HepG2 (cell line): ENCODE data around the gene HSD3B7. TPM values are rescaled to one million over a fixed set of nuclear protein-coding genes. Genes with fewer than 3 reads are reported as not detected.

ENCODE experiments used
- ARNT2 ChIP-seq: sonication (generic); formaldehyde crosslinking; IDR thresholded peaks from 2 replicates; pipeline ENCODE4 v1.8.0; 2022; ENCODE audit warnings: mild to moderate bottlenecking, low read depth, missing genetic modification reagents, moderate library complexity
- CREM ChIP-seq, 2 experiments: sonication (generic) in 1 of 2; formaldehyde crosslinking in 1 of 2; IDR thresholded peaks; 2 replicates each; pipeline versions ENCODE4 v1.4.0 to v1.6.1; 2016 to 2020; ENCODE audit warnings: antibody characterized with exemption in 1 of 2, mild to moderate bottlenecking in 1 of 2, missing genetic modification reagents in 1 of 2
- MAFK ChIP-seq, 2 experiments: IDR thresholded peaks in 1 of 2; conservative IDR thresholded peaks in 1 of 2; 2 replicates each; pipeline ENCODE4 v1.6.1; 2011; ENCODE audit warnings: improper control_type of control experiment in 2 of 2, low read length in 2 of 2
- MIER2 ChIP-seq: IDR thresholded peaks from 2 replicates; pipeline ENCODE4 v1.6.1; 2016; ENCODE audit warnings: missing biosample characterization, missing genetic modification reagents
- PCBP1 ChIP-seq: fragments of 200-400 bp; formaldehyde crosslinking; IDR thresholded peaks from 2 replicates; pipeline ENCODE4 v1.6.1; 2017; ENCODE audit warnings: mild to moderate bottlenecking, low read depth, low read length, borderline replicate concordance
- RAD51 ChIP-seq: fragments of 450-650 bp; IDR thresholded peaks from 2 replicates; pipeline ENCODE4 v1.6.1; 2016; ENCODE audit warnings: borderline replicate concordance
- REL ChIP-seq: sonication (generic); formaldehyde crosslinking; conservative IDR thresholded peaks from 2 replicates; pipeline ENCODE4 v1.8.0; 2022; ENCODE audit warnings: mild to moderate bottlenecking, missing genetic modification reagents, moderate library complexity
- RFX5 ChIP-seq: IDR thresholded peaks from 2 replicates; pipeline ENCODE4 v1.6.1; 2011; ENCODE audit warnings: low read depth, low read length, improper control_type of control experiment
- SYNCRIP ChIP-seq: fragments of 200-400 bp; formaldehyde crosslinking; IDR thresholded peaks from 2 replicates; pipeline ENCODE4 v1.6.1; 2018; ENCODE audit warnings: mild to moderate bottlenecking, low read depth, low read length; ENCODE audit not compliant: insufficient read depth
- TIGD3 ChIP-seq: sonication (generic); formaldehyde crosslinking; IDR thresholded peaks from 2 replicates; pipeline ENCODE4 v1.5.1; 2020; ENCODE audit warnings: mild to moderate bottlenecking, missing genetic modification reagents, borderline replicate concordance
- ZFY ChIP-seq: sonication (generic); formaldehyde crosslinking; IDR thresholded peaks from 2 replicates; pipeline ENCODE4 v1.4.0; 2020; ENCODE audit warnings: missing genetic modification reagents
- ZKSCAN5 ChIP-seq: sonication (generic); formaldehyde crosslinking; IDR thresholded peaks from 2 replicates; pipeline ENCODE4 v1.5.1; 2020; ENCODE audit warnings: mild to moderate bottlenecking, missing genetic modification reagents
- ZNF230 ChIP-seq: sonication (generic); formaldehyde crosslinking; IDR thresholded peaks from 2 replicates; pipeline ENCODE4 v1.4.0; 2020; ENCODE audit warnings: mild to moderate bottlenecking, missing genetic modification reagents
- ZNF317 ChIP-seq: sonication (generic); formaldehyde crosslinking; IDR thresholded peaks from 2 replicates; pipeline ENCODE4 v1.5.0; 2020; ENCODE audit warnings: mild to moderate bottlenecking, missing genetic modification reagents
- ZNF432 ChIP-seq: sonication (generic); formaldehyde crosslinking; IDR thresholded peaks from 2 replicates; pipeline ENCODE4 v1.5.0; 2020; ENCODE audit warnings: missing genetic modification reagents, mild to moderate bottlenecking, borderline replicate concordance
- ZNF616 ChIP-seq: sonication (generic); formaldehyde crosslinking; IDR thresholded peaks from 2 replicates; pipeline ENCODE4 v1.5.0; 2020; ENCODE audit warnings: low read depth, mild to moderate bottlenecking, missing genetic modification reagents
- ZNF672 ChIP-seq: sonication (generic); formaldehyde crosslinking; IDR thresholded peaks from 2 replicates; pipeline ENCODE4 v1.8.1; 2022; ENCODE audit warnings: missing genetic modification reagents
- ZNF691 ChIP-seq: sonication (generic); formaldehyde crosslinking; IDR thresholded peaks from 2 replicates; pipeline ENCODE4 v1.4.0; 2020; ENCODE audit warnings: missing genetic modification reagents, low read depth, mild to moderate bottlenecking, borderline replicate concordance
- ZNF883 ChIP-seq: sonication (generic); formaldehyde crosslinking; IDR thresholded peaks from 2 replicates; pipeline ENCODE4 v1.5.1; 2020; ENCODE audit warnings: mild to moderate bottlenecking, missing genetic modification reagents; ENCODE audit errors: not compliant biosample characterization
- polyA plus RNA-seq, 8 experiments: library from polyadenylated mRNA; depleted of rRNA in 3 of 8; stranded (reverse) in 7 of 8; unstranded in 1 of 8; fragments of >200 nt; fragmentation: Illumina TruSeq in 4 of 8; extraction: Trizol in 4 of 8; gene quantifications; 2 replicates each; pipeline versions ENCODE4 v1.2.1 to v1.2.3, GENCODE V29; 2011 to 2016; ENCODE audit warnings: low read depth in 4 of 8, missing spikeins in 1 of 8, mixed read lengths in 1 of 8; ENCODE audit not compliant: insufficient read depth in 1 of 8
- total RNA-seq, 5 experiments: library from RNA; depleted of rRNA; stranded (reverse); fragments of >200 nt; fragmentation: Illumina TruSeq; extraction: Trizol; gene quantifications; 2 replicates each; pipeline ENCODE4 v1.2.3, GENCODE V29; 2016; ENCODE audit warnings: low read depth in 1 of 5
- TF ChIP-seq, protein P1 (sequence below): sonication (generic); formaldehyde crosslinking; IDR thresholded peaks from 2 replicates; pipeline ENCODE4 v1.5.0; 2020; ENCODE audit warnings: mild to moderate bottlenecking, missing genetic modification reagents, borderline replicate concordance
- TF ChIP-seq, protein P2 (sequence below): sonication (generic); formaldehyde crosslinking; IDR thresholded peaks from 2 replicates; pipeline ENCODE4 v1.4.0; 2020; ENCODE audit warnings: missing genetic modification reagents, borderline replicate concordance
- TF ChIP-seq, protein P3 (sequence below): IDR thresholded peaks from 2 replicates; pipeline ENCODE4 v1.6.1; 2016; ENCODE audit warnings: low read depth, control low read depth

Gene HSD3B7
- total and polyA plus RNA-seq, 2 of the 13 experiments (the other 11 are each of a cell fraction or from before 2014, with no cell fraction given) = 32.9 to 69.7 TPM

GRCh38 chr16:30957456-30958174, 27.4 kb upstream of the HSD3B7 start, which contains the start of gene SETD1A (continued):
- TF ChIP-seq, protein P1, sequence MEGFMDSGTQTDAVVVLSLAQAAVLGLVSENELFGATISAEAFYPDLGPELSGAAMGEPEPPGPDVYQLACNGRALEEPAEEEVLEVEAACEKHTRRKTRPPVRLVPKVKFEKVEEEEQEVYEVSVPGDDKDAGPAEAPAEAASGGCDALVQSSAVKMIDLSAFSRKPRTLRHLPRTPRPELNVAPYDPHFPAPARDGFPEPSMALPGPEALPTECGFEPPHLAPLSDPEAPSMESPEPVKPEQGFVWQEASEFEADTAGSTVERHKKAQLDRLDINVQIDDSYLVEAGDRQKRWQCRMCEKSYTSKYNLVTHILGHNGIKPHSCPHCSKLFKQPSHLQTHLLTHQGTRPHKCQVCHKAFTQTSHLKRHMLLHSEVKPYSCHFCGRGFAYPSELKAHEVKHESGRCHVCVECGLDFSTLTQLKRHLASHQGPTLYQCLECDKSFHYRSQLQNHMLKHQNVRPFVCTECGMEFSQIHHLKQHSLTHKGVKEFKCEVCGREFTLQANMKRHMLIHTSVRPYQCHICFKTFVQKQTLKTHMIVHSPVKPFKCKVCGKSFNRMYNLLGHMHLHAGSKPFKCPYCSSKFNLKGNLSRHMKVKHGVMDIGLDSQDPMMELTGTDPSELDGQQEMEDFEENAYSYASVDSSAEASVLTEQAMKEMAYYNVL (CRISPR knock-in tag) = peak; percentile 10; the same call in 1 of the 2 replicates
- TF ChIP-seq SYNCRIP (no peak), ZKSCAN5 (CRISPR knock-in tag) (no peak), ZNF672 (CRISPR knock-in tag) (no peak), ZFY (peak; percentile 82), ZNF616 (no peak), MIER2 (CRISPR knock-in tag) (0 out of 2 replicates have a peak, but pooled peaks have one; percentile 16), RFX5 (no peak), ZNF691 (CRISPR knock-in tag) (peak; percentile 29; the same call in 1 of the 2 replicates), ZNF317 (no peak; the same call in 1 of the 2 replicates), ARNT2 (CRISPR knock-in tag) (no peak; the same call in 1 of the 2 replicates), ZNF883 (CRISPR knock-in tag) (peak; percentile 78), ZNF432 (CRISPR knock-in tag) (no peak), REL (CRISPR knock-in tag) (no peak), CREM (IDR thresholded peaks at IDR 0.05) (peak; percentile 87), CREM (CRISPR knock-in tag; IDR thresholded peaks at IDR 0.05) (no peak), PCBP1 (peak; percentile 91), RAD51 (no peak), ZNF230 (CRISPR knock-in tag) (peak; percentile 84; the same call in 1 of the 2 replicates), TIGD3 (peak; percentile 65; the same call in 1 of the 2 replicates), MAFK (conservative IDR thresholded peaks at IDR 0.05 in 1 of 2, IDR thresholded peaks at IDR 0.05 in 1 of 2; ENCODE audit: low read length in 2 of 2) (0 out of 4 replicates have a peak, but pooled peaks of 1 of the 2 experiments have one; percentile 2)
- TF ChIP-seq, protein P2, sequence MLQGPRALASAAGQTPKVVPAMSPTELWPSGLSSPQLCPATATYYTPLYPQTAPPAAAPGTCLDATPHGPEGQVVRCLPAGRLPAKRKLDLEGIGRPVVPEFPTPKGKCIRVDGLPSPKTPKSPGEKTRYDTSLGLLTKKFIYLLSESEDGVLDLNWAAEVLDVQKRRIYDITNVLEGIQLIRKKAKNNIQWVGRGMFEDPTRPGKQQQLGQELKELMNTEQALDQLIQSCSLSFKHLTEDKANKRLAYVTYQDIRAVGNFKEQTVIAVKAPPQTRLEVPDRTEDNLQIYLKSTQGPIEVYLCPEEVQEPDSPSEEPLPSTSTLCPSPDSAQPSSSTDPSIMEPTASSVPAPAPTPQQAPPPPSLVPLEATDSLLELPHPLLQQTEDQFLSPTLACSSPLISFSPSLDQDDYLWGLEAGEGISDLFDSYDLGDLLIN (CRISPR knock-in tag) = no peak
- TF ChIP-seq, protein P3, sequence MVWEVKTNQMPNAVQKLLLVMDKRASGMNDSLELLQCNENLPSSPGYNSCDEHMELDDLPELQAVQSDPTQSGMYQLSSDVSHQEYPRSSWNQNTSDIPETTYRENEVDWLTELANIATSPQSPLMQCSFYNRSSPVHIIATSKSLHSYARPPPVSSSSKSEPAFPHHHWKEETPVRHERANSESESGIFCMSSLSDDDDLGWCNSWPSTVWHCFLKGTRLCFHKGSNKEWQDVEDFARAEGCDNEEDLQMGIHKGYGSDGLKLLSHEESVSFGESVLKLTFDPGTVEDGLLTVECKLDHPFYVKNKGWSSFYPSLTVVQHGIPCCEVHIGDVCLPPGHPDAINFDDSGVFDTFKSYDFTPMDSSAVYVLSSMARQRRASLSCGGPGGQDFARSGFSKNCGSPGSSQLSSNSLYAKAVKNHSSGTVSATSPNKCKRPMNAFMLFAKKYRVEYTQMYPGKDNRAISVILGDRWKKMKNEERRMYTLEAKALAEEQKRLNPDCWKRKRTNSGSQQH (CRISPR knock-in tag) = no peak
